Measurements from ENCODE around the gene OXLD1.

The OXLD1 gene

GRCh38 chr17:81690066-81690465 is 23.7 kb upstream of the OXLD1 start:
- no peak for DNase-seq
- peaks cover 94 to 99% of the 10 kb centered on the region in 2 experiments for H3K36me3 ChIP-seq (ENCODE audit: control insufficient read depth in 1 of 2, insufficient read depth in 2 of 2, low read length in 2 of 2)
- WGBS (ENCODE audit: extremely low coverage, insufficient coverage, insufficient read length): no CpG with 5 or more reads among the region's 18 CpGs

DNA sequence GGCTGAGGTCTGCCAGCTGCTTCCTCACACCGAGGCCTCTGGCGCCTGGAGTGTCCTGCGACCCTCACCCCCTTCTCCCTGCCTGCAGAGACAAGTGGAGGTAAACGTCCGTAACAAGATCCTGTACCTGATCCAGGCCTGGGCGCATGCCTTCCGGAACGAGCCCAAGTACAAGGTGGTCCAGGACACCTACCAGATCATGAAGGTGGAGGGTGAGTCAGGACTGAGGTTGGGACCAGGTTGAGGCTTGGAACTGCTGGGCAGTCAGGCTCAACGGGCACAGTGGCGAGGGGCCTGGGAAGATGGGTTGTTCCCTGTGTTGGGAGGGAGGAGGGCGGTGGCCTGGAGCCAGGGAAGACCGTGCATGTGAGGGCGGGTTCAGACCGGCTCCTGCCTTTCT is 22.2 kb upstream of the OXLD1 start:
- H3K36me3 ChIP-seq (ENCODE audit: control insufficient read depth in 1 of 2, insufficient read depth in 2 of 2, low read length in 2 of 2): peaks cover 79 to 84% of the 10 kb centered on the region in 2 experiments
- H3K4ac ChIP-seq (ENCODE audit: low read depth, low read length): no peak overlapping the region
- H3K4me3 ChIP-seq (ENCODE audit: low read depth, low read length): no peak overlapping the region
- H3K9me3 ChIP-seq (ENCODE audit: insufficient read depth, low read depth, low read length): no peaks in the 10 kb centered on the region
- no peak overlapping the region for H2BK120ac ChIP-seq (ENCODE audit: insufficient read depth, low read length, poor library complexity)
- no peak overlapping the region for H3K14ac ChIP-seq (ENCODE audit: low read length)
- no peaks in the 10 kb centered on the region for H3K27me3 ChIP-seq (ENCODE audit: insufficient read depth, low read length)
- H3K4me1 ChIP-seq (ENCODE audit: control insufficient read depth in 1 of 2, insufficient read depth in 2 of 2, low read length in 2 of 2): peaks cover 10% of the 10 kb centered on the region in 2 experiments
- H2AK5ac ChIP-seq (ENCODE audit: low read length): no peak overlapping the region
- H2BK5ac ChIP-seq (ENCODE audit: low read depth, low read length, poor library complexity): no peak overlapping the region
- peaks cover 5% of the 10 kb centered on the region for H3K79me1 ChIP-seq (ENCODE audit: low read length)
- DNase-seq: no peak
- H3K4me2 ChIP-seq (ENCODE audit: low read length): no peak overlapping the region
- no peak overlapping the region for H3K27ac ChIP-seq (ENCODE audit: low read depth, low read length)
- H2AFZ ChIP-seq (ENCODE audit: insufficient read depth, low read length, poor library complexity): no peak overlapping the region
- no CpG with 5 or more reads among the region's 14 CpGs for WGBS (ENCODE audit: extremely low coverage, insufficient coverage, insufficient read length)
- H3K9ac ChIP-seq (ENCODE audit: low read length): no peak overlapping the region
- H3K23ac ChIP-seq (ENCODE audit: low read length): no peak overlapping the region
- no peak overlapping the region for H4K8ac ChIP-seq (ENCODE audit: low read depth, low read length)
- no peak overlapping the region for H3K18ac ChIP-seq (ENCODE audit: low read length)
- no peak overlapping the region for H4K91ac ChIP-seq (ENCODE audit: low read depth, low read length)
- no peak overlapping the region for H2BK12ac ChIP-seq (ENCODE audit: low read length)
- H3K79me2 ChIP-seq (ENCODE audit: control insufficient read depth, insufficient read depth, low read length, poor library complexity): peaks cover 13% of the 10 kb centered on the region
- no peak overlapping the region for H4K12ac ChIP-seq (ENCODE audit: low read depth, low read length)

More at GRCh38 chr17:81690066-81690465, 23.7 kb upstream of the OXLD1 start:
- no peak overlapping the region for H2BK120ac ChIP-seq (ENCODE audit: insufficient read depth, low read length, poor library complexity)
- no peak overlapping the region for H2BK5ac ChIP-seq (ENCODE audit: low read depth, low read length, poor library complexity)
- H3K4me3 ChIP-seq (ENCODE audit: low read depth, low read length): no peak overlapping the region
- H2AK5ac ChIP-seq (ENCODE audit: low read length): no peak overlapping the region
- no peak overlapping the region for H4K12ac ChIP-seq (ENCODE audit: low read depth, low read length)
- no peak overlapping the region for H3K9ac ChIP-seq (ENCODE audit: low read length)
- H4K8ac ChIP-seq (ENCODE audit: low read depth, low read length): no peak overlapping the region
- H3K79me2 ChIP-seq (ENCODE audit: control insufficient read depth, insufficient read depth, low read length, poor library complexity): peaks cover 2% of the 10 kb centered on the region
- H2BK12ac ChIP-seq (ENCODE audit: low read length): no peak overlapping the region
- no peak overlapping the region for H2AFZ ChIP-seq (ENCODE audit: insufficient read depth, low read length, poor library complexity)
- H4K91ac ChIP-seq (ENCODE audit: low read depth, low read length): no peak overlapping the region
- H3K18ac ChIP-seq (ENCODE audit: low read length): no peak overlapping the region
- peaks cover 4% of the 10 kb centered on the region in 2 experiments for H3K4me1 ChIP-seq (ENCODE audit: control insufficient read depth in 1 of 2, insufficient read depth in 2 of 2, low read length in 2 of 2)
- no peak overlapping the region for H3K27ac ChIP-seq (ENCODE audit: low read depth, low read length)
- no peak overlapping the region for H3K14ac ChIP-seq (ENCODE audit: low read length)
- no peak overlapping the region for H3K4ac ChIP-seq (ENCODE audit: low read depth, low read length)
- no peaks in the 10 kb centered on the region for H3K79me1 ChIP-seq (ENCODE audit: low read length)
- H3K27me3 ChIP-seq (ENCODE audit: insufficient read depth, low read length): no peaks in the 10 kb centered on the region
- H3K9me3 ChIP-seq (ENCODE audit: insufficient read depth, low read depth, low read length): no peaks in the 10 kb centered on the region
- H3K4me2 ChIP-seq (ENCODE audit: low read length): no peak overlapping the region
- no peak overlapping the region for H3K23ac ChIP-seq (ENCODE audit: low read length)

DNA sequence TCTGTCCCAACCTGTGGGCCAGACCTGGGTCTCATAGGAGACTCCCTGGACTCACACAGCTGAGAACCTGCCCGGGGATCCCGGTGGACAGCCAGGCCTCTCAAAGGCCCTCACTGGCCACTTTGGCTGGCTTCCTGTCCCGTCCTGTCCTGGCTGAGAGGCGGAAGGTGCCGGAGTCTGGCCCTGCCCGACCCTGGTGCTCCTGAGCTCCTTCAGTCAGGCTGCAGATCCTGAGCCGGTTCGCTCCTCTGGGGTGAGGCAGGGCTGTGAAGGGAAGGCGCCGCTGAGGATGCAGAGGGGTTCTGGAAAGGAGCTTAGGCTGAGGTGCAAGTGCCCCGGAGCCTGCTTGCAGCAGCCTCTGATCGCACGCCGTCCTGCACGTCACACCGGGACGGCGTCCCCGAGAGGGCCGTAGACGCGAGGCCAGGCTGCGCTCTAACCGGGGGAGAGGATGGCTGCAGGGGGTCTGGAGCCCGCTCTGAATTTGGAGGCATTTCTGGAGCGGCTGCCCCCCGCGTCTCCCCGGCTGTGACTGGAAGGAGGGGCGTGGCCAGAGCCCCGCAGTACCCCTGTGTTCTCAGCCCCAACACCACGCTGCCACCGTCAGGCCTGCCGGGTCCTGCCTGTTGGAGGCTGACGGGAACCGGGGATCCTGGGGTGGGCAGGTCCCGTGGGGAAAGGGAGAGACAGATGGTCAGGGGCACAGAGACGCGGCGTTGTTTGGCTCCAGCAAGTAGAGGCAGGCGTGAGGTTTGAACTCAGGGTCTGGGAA is 21.6 kb upstream of the OXLD1 start:
- Histone ChIP-seq H3K27ac (ENCODE audit: low read depth, low read length) (no peak overlapping the region), H4K91ac (ENCODE audit: low read depth, low read length) (no peak overlapping the region)
- no CpG with 5 or more reads among the region's 41 CpGs for WGBS (ENCODE audit: extremely low coverage, insufficient coverage, insufficient read length)

GRCh38 chr17:81686614-81687013 is 20.2 kb upstream of the OXLD1 start:
- no peak overlapping the region for H4K8ac ChIP-seq (ENCODE audit: low read depth, low read length)
- H3K9ac ChIP-seq (ENCODE audit: low read length): no peak overlapping the region
- no peak overlapping the region for H4K12ac ChIP-seq (ENCODE audit: low read depth, low read length)
- no peak overlapping the region for H3K14ac ChIP-seq (ENCODE audit: low read length)
- peaks cover 66 to 68% of the 10 kb centered on the region in 2 experiments for H3K36me3 ChIP-seq (ENCODE audit: control insufficient read depth in 1 of 2, insufficient read depth in 2 of 2, low read length in 2 of 2)
- DNase-seq: no peak
- H3K4me2 ChIP-seq (ENCODE audit: low read length): no peak overlapping the region
- no peak overlapping the region for H2AFZ ChIP-seq (ENCODE audit: insufficient read depth, low read length, poor library complexity)
- no peak overlapping the region for H2AK5ac ChIP-seq (ENCODE audit: low read length)
- H2BK12ac ChIP-seq (ENCODE audit: low read length): no peak overlapping the region
- no peak overlapping the region for H3K23ac ChIP-seq (ENCODE audit: low read length)
- H2BK120ac ChIP-seq (ENCODE audit: insufficient read depth, low read length, poor library complexity): no peak overlapping the region
- H3K27me3 ChIP-seq (ENCODE audit: insufficient read depth, low read length): no peaks in the 10 kb centered on the region
- H3K4ac ChIP-seq (ENCODE audit: low read depth, low read length): no peak overlapping the region
- H3K27ac ChIP-seq (ENCODE audit: low read depth, low read length): no peak overlapping the region
- no peak overlapping the region for H3K4me3 ChIP-seq (ENCODE audit: low read depth, low read length)
- no peaks in the 10 kb centered on the region for H3K9me3 ChIP-seq (ENCODE audit: insufficient read depth, low read depth, low read length)
- peaks cover 20% of the 10 kb centered on the region for H3K79me2 ChIP-seq (ENCODE audit: control insufficient read depth, insufficient read depth, low read length, poor library complexity)
- no peak overlapping the region for H4K91ac ChIP-seq (ENCODE audit: low read depth, low read length)
- H2BK5ac ChIP-seq (ENCODE audit: low read depth, low read length, poor library complexity): no peak overlapping the region
- H3K18ac ChIP-seq (ENCODE audit: low read length): no peak overlapping the region
- WGBS (ENCODE audit: extremely low coverage, insufficient coverage, insufficient read length): no CpG with 5 or more reads among the region's 20 CpGs
- H3K4me1 ChIP-seq (ENCODE audit: control insufficient read depth in 1 of 2, insufficient read depth in 2 of 2, low read length in 2 of 2): peaks cover 15 to 16% of the 10 kb centered on the region in 2 experiments
- H3K79me1 ChIP-seq (ENCODE audit: low read length): peaks cover 10% of the 10 kb centered on the region

More for the DNA sequence above, 21.6 kb upstream of the OXLD1 start:
- Histone ChIP-seq H3K4me1 (ENCODE audit: control insufficient read depth in 1 of 2, insufficient read depth in 2 of 2, low read length in 2 of 2) (peaks cover 10% of the 10 kb centered on the region in 2 experiments), H3K4me2 (ENCODE audit: low read length) (no peak overlapping the region), H3K4ac (ENCODE audit: low read depth, low read length) (no peak overlapping the region), H3K36me3 (ENCODE audit: control insufficient read depth in 1 of 2, insufficient read depth in 2 of 2, low read length in 2 of 2) (peaks cover 72 to 78% of the 10 kb centered on the region in 2 experiments), H4K12ac (ENCODE audit: low read depth, low read length) (no peak overlapping the region), H2AK5ac (ENCODE audit: low read length) (no peak overlapping the region), H3K14ac (ENCODE audit: low read length) (no peak overlapping the region), H3K4me3 (ENCODE audit: low read depth, low read length) (peak overlapping the region; percentile 7), H3K27me3 (ENCODE audit: insufficient read depth, low read length) (no peaks in the 10 kb centered on the region), H3K79me2 (ENCODE audit: control insufficient read depth, insufficient read depth, low read length, poor library complexity) (peaks cover 18% of the 10 kb centered on the region), H3K9me3 (ENCODE audit: insufficient read depth, low read depth, low read length) (no peaks in the 10 kb centered on the region), H3K23ac (ENCODE audit: low read length) (no peak overlapping the region), H2BK5ac (ENCODE audit: low read depth, low read length, poor library complexity) (no peak overlapping the region), H2BK12ac (ENCODE audit: low read length) (no peak overlapping the region), H2BK120ac (ENCODE audit: insufficient read depth, low read length, poor library complexity) (no peak overlapping the region), H3K18ac (ENCODE audit: low read length) (no peak overlapping the region), H3K79me1 (ENCODE audit: low read length) (peaks cover 10% of the 10 kb centered on the region), H4K8ac (ENCODE audit: low read depth, low read length) (no peak overlapping the region), H2AFZ (ENCODE audit: insufficient read depth, low read length, poor library complexity) (no peak overlapping the region), H3K9ac (ENCODE audit: low read length) (no peak overlapping the region)
- no peak for DNase-seq
